Measurements from ENCODE around the gene ULK4. TPM values are rescaled to one million over a fixed set of nuclear protein-coding genes. Genes with fewer than 3 reads are reported as not detected.

Gene ULK4
- total RNA-seq, 4 donors from 2014 or later = 15.8 to 20.6 (median 16.3) TPM

DNA sequence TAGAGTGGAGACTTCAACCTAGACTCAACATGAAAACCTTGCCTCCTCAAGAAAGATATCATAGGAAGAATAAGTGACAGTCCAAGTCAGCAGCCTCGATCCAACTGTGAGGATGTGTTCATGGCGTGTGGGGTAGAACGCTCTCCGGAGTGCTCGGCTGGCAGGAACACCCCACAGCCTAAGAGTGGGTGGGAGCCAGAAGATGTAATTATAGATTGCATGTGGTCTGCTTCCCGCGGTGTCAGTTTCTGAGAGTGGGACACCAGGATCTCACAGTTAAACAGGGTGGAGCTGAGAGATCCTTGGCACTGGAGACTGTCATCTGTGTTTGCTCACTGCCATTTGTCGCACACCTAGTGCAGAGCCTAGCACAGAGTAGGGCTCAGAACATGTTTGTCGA, 604.6 kb downstream of the ULK4 start:
- no peak for DNase-seq (ENCODE audit: low spot score)
- no peak for TF ChIP-seq CTCF (IDR thresholded peaks at IDR 0.05)

DNA sequence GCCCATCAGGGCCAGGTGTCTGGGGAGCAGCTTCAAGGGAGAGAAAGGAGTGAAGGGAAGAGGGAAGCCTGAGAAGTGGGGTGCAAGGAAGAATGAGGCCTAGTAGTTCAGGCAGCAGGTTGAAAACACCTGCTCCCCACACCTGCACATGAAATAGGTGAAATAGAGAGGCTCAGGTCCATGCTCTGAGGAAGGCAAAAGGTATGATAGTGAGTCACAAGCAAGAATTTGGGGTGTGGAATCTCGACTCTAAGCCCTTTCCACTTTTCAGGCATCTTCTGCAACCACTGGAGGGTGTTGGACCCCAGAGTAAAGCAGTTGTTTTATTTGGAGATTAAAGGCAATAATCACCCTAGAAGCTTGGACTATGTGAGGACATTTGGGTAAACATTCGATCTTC, 605.1 kb downstream of the ULK4 start:
- no peak for TF ChIP-seq CTCF (IDR thresholded peaks at IDR 0.05)
- ATAC-seq (ENCODE audit: low FRiP score) (no peak), DNase-seq (ENCODE audit: low spot score) (no peak)

More for the DNA sequence above, 604.6 kb downstream of the ULK4 start:
- no peak for ATAC-seq (ENCODE audit: low FRiP score)

DNA sequence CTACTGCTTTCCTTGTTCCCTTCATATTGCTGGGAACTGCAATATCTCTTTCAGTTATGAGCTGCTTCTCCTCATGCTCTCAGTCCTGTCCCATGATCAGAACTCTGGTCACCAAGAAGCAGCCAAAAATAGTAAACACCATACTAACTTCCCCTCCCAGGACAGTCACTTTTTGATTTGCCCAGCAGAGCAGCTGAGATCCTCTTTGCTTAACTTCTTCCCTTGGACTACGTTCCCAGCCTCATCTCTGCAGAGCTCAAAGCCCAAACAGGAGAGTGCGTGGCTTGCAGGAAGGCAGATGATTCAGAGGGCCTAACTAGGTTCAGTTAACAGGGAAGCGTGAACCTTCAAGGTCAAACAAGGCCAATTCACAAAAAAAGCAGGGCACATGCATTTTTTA, 609.4 kb downstream of the ULK4 start:
- no peak for DNase-seq (ENCODE audit: low spot score)
- TF ChIP-seq CTCF (IDR thresholded peaks at IDR 0.05) = no peak
- ATAC-seq (ENCODE audit: low FRiP score) = no peak

GRCh38 chr3:41350441-41350840, 611.5 kb downstream of the ULK4 start:
- DNase-seq (ENCODE audit: low spot score) (no peak), ATAC-seq (ENCODE audit: low FRiP score) (no peak)
- no peak for TF ChIP-seq CTCF (IDR thresholded peaks at IDR 0.05)

DNA sequence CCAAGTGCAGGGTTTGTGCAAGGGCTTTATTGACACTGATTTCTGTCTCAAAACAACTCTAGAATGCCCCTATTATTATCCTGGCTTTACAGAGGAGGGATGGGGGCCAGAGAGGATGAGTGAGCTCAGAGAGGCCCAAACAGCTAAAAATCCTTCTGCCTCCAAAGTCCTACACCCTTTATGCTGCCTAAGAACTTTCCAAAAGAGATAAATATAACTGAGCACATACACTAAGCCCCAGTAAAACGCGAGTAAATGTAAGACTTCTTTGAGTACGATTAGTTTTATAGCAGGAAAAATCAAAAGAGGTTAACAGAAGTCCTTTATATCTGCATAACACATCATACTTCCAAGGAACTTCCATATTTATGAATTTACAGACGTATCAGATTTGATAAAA, 613.5 kb downstream of the ULK4 start:
- no peak for DNase-seq (ENCODE audit: low spot score)
- TF ChIP-seq CTCF (IDR thresholded peaks at IDR 0.05) = no peak
- ATAC-seq (ENCODE audit: low FRiP score) = no peak

GRCh38 chr3:41346698-41347270, 615.1 kb downstream of the ULK4 start:
- ATAC-seq (ENCODE audit: low FRiP score) = no peak
- no peak for TF ChIP-seq CTCF (IDR thresholded peaks at IDR 0.05)
- no peak for DNase-seq (ENCODE audit: low spot score)

- DNase-seq (ENCODE audit: low spot score) = no peak
- ATAC-seq (ENCODE audit: low FRiP score) = no peak
- TF ChIP-seq CTCF (IDR thresholded peaks at IDR 0.05) = no peak
Measured at GRCh38 chr3:41345788-41346187, 616.1 kb downstream of the ULK4 start.

Data from omental fat pad (tissue), 4 donors.